GM12872 (cell line): ENCODE results near the gene THBS4.

ENCODE experiments used
- CTCF ChIP-seq: IDR thresholded peaks from 3 replicates; pipeline ENCODE4 v1.5.1; 2011; ENCODE audit warnings: low read depth, mild to moderate bottlenecking, low read length, moderate library complexity; ENCODE audit not compliant: insufficient read depth

The THBS4 gene

GRCh38 chr5:80122579-80122978 is 87.4 kb downstream of the THBS4 start:
- no peak for TF ChIP-seq CTCF

- no peak for TF ChIP-seq CTCF
Observed at GRCh38 chr5:80124121-80124918, 89.2 kb downstream of the THBS4 start.

GRCh38 chr5:80125022-80125961 is 90.1 kb downstream of the THBS4 start:
- TF ChIP-seq CTCF, result no peak

GRCh38 chr5:80125962-80126480 is 90.9 kb downstream of the THBS4 start:
- TF ChIP-seq CTCF, result no peak

GRCh38 chr5:80127116-80127552 is 92.0 kb downstream of the THBS4 start:
- TF ChIP-seq CTCF, result no peak

- TF ChIP-seq CTCF, result no peak
Observed at GRCh38 chr5:80128141-80128540, 93.0 kb downstream of the THBS4 start.

GRCh38 chr5:80129146-80129545 is 94.0 kb downstream of the THBS4 start:
- TF ChIP-seq CTCF, result no peak
